Limb (tissue), 2 donors: ENCODE data around the gene ZNF605.
"Not testable (repeated sequence)": the region's sequence is repeated elsewhere in the genome, so short reads cannot be mapped to it uniquely, and the experiment has no call there.

Experiments
- DNase-seq, 2 donors: peaks; one replicate each; pipeline ENCODE4 v3.0.0-alpha.2; 2016; ENCODE audit errors: extremely low spot score in 2 of 2

Gene ZNF605

GRCh38 chr12:132956011-132956788 lies at the start of gene ZNF605:
Gene ZNF605 (minus strand): TSS chr12:132956306. CDS start chr12:132945635, 10,671 bp downstream.
- DNase-seq, result peak; percentile 94 to 96

GRCh38 chr12:132998741-132999140 lies 42.6 kb upstream of the ZNF605 start:
- no peak for DNase-seq

GRCh38 chr12:132986885-132987225 lies 30.7 kb upstream of the ZNF605 start:
- no peak for DNase-seq

GRCh38 chr12:132986001-132986884 lies 30.1 kb upstream of the ZNF605 start, which contains the start of gene ZNF26:
Gene ZNF26 (plus strand): TSS chr12:132986367. CDS start chr12:132986841, 474 bp downstream.
- peak; percentile 93 to 94 for DNase-seq

GRCh38 chr12:132976870-132977269 lies 20.8 kb upstream of the ZNF605 start:
- not testable (repeated sequence) for DNase-seq

GRCh38 chr12:132972374-132972773 lies 16.3 kb upstream of the ZNF605 start:
- no peak for DNase-seq

GRCh38 chr12:132967736-132968135 lies 11.6 kb upstream of the ZNF605 start:
- DNase-seq, result no peak

GRCh38 chr12:132966676-132967415 lies 10.7 kb upstream of the ZNF605 start:
- no peak for DNase-seq

GRCh38 chr12:132965796-132966195 lies 9.7 kb upstream of the ZNF605 start:
- no peak for DNase-seq

GRCh38 chr12:132963947-132964346 lies 7.8 kb upstream of the ZNF605 start:
- DNase-seq, result not testable (repeated sequence)

GRCh38 chr12:132961790-132962189 lies 5.7 kb upstream of the ZNF605 start:
- DNase-seq, result not testable (repeated sequence)

- DNase-seq, result peak in 1 of 2 donors; percentile 27
Measured at GRCh38 chr12:132955094-132956010, 754 bp downstream of the ZNF605 start.

GRCh38 chr12:132954471-132955048 lies 1.5 kb downstream of the ZNF605 start:
- no peak for DNase-seq

- DNase-seq, result no peak
Measured at GRCh38 chr12:132953771-132954170, 2.3 kb downstream of the ZNF605 start.

GRCh38 chr12:132953163-132953425 lies 3.0 kb downstream of the ZNF605 start:
- DNase-seq, result no peak

- no peak for DNase-seq
Measured at GRCh38 chr12:132952371-132953162, 3.5 kb downstream of the ZNF605 start.

- DNase-seq, result no peak
Measured at GRCh38 chr12:132951649-132952048, 4.5 kb downstream of the ZNF605 start.

GRCh38 chr12:132950844-132951535 lies 5.1 kb downstream of the ZNF605 start:
- no peak for DNase-seq
